HCT116 (cell line): ENCODE data around the gene USP24.

Experiments used
- ATF3 ChIP-seq: IDR thresholded peaks from 2 replicates; pipeline ENCODE4 v1.6.1; 2012
- CTCF ChIP-seq, 3 experiments: fragments of 200-600 bp in 1 of 3; sonication (generic) in 1 of 3; IDR thresholded peaks in 2 of 3; conservative IDR thresholded peaks in 1 of 3; 2 replicates each; pipeline ENCODE4 v1.5.1; 2012 to 2017; ENCODE audit warnings: low read depth in 2 of 3, low read length in 2 of 3, antibody characterized with exemption in 1 of 3, borderline replicate concordance in 1 of 3, control low read depth in 1 of 3, mild to moderate bottlenecking in 1 of 3, mixed read lengths in 1 of 3, mixed run types in 1 of 3, moderate library complexity in 1 of 3; ENCODE audit not compliant: insufficient read depth in 1 of 3
- POLR2A ChIP-seq: IDR thresholded peaks from 2 replicates; pipeline ENCODE4 v1.7.0; 2011; ENCODE audit warnings: borderline replicate concordance; ENCODE audit not compliant: insufficient read depth, insufficient read length; ENCODE audit errors: extremely low read depth
- ZBTB33 ChIP-seq: IDR thresholded peaks from 2 replicates; pipeline ENCODE4 v1.6.1; 2011; ENCODE audit warnings: mild to moderate bottlenecking, low read length, moderate library complexity; ENCODE audit not compliant: insufficient replicate concordance; ENCODE audit errors: extremely low read depth

- no peak for TF ChIP-seq POLR2A
- TF ChIP-seq ATF3 = no peak
- no peak for TF ChIP-seq CTCF (IDR thresholded peaks at IDR 0.05 in 2 of 3, conservative IDR thresholded peaks at IDR 0.05 in 1 of 3; ENCODE audit: borderline replicate concordance in 1 of 3, insufficient read depth in 1 of 3, low read depth in 2 of 3, low read length in 2 of 3)
- no peak for TF ChIP-seq ZBTB33
Measured at GRCh38 chr1:55172687-55173086, 42.5 kb downstream of the USP24 start.
